GM10266 (cell line): ENCODE data around the gene MIPEP.

Source experiments
- DNase-seq: peaks from one replicate; pipeline ENCODE4 v3.0.0; 2012; ENCODE audit errors: extremely low spot score
- CTCF ChIP-seq: IDR thresholded peaks from 2 replicates; pipeline ENCODE4 v1.5.1; 2012; ENCODE audit warnings: mild to moderate bottlenecking, low read depth; ENCODE audit not compliant: control insufficient read depth, insufficient read depth; ENCODE audit errors: missing control alignments

Gene MIPEP

GRCh38 chr13:23848646-23849141 is 40.5 kb downstream of the MIPEP start:
- no peak for DNase-seq

GRCh38 chr13:23848019-23848418 is 41.2 kb downstream of the MIPEP start:
- TF ChIP-seq CTCF = no peak
- no peak for DNase-seq

More at GRCh38 chr13:23848646-23849141, 40.5 kb downstream of the MIPEP start:
- TF ChIP-seq CTCF = no peak

GRCh38 chr13:23847497-23847896 is 41.7 kb downstream of the MIPEP start:
- DNase-seq = no peak
- no peak for TF ChIP-seq CTCF

DNA sequence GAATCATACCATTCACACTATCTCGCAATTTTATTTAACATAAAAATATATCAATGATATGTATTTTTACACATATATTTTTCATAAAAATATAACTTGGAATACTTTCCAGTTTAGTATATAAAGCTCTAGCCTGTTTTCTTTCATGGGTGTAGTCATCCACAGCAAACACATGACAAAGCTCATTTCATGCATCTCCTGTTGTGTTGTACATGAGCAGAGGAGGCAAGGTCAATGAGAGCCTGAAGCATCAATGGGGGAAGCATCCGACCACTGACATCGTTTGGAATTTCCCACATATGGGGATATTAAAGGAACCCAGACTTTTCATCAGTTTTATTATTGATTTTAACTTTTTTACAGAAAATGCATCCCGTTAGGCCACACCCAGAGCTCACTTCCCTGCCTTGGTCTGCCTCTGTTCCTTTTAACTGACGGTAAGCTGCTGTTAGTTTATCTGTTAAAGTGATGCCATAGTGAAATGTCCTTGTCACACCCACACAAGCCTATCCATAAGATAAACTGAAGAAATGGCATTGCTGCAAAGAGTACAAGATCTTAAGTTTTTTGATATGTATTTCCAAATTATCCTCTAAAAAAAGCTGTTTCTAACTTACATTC is 44.0 kb downstream of the MIPEP start:
- TF ChIP-seq CTCF = no peak
- no peak for DNase-seq

DNA sequence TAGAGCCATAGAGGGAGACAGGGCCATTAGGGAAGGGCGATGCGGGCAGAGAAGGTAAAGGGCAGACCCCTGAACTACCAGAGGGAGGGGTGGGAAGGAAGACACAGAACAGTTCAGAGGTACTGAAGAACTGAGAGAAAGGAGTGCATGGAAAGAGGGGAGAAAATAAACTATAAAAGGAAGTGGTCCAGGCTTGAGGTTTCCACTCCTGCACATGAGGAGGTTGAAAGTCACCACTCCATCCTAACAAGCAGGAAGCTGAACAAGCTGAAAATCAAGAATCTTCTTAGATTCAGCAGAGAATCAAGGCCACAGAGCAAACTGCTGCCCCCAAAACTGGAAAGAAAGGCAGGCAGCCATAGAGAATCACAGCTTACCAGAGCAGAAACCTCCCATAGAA is 45.1 kb downstream of the MIPEP start:
- no peak for DNase-seq

GRCh38 chr13:23843436-23843835 is 45.8 kb downstream of the MIPEP start:
- TF ChIP-seq CTCF = no peak
- no peak for DNase-seq

More for the DNA sequence above, 45.1 kb downstream of the MIPEP start:
- TF ChIP-seq CTCF = no peak

DNA sequence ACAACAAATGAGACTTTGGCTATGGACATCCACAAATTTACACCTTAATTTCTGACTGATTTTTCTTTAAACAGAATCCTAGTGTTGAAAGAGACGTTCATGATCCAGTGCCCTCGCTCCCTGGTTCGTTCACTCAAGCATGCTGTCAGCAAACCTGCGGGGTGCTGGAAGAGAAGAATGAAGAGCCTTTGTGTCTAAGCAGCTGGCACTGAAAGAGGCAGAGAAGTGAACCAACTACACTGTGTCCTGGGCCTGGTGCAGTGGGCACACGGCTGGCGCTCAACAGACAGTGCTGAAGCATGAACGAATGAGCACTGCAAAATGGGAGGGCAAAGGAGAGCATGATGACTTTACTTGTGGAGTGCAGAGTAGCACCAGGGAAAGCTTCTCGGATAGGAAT is 46.8 kb downstream of the MIPEP start:
- no peak for DNase-seq
- TF ChIP-seq CTCF = no peak
